Upper lobe of left lung (tissue), 4 donors: ENCODE results near the gene SNHG17.

ENCODE experiments used
- CTCF ChIP-seq, 6 experiments: fragments of 450-650 bp in 4 of 6; fragments of 200-600 bp in 2 of 6; sonication (generic) in 2 of 6; IDR thresholded peaks; one replicate each; pipeline ENCODE4 v1.5.1; 2016 to 2019; ENCODE audit warnings: antibody characterized with exemption in 6 of 6
- EP300 ChIP-seq, 4 donors: sonication (generic); formaldehyde crosslinking; IDR thresholded peaks; one replicate each; pipeline ENCODE4 v1.5.1; 2017; ENCODE audit warnings: antibody characterized with exemption in 4 of 4, control low read depth in 2 of 4
- POLR2A ChIP-seq, 4 donors: fragments of 450-650 bp; IDR thresholded peaks; one replicate each; pipeline ENCODE4 v1.5.1; 2016 to 2017; ENCODE audit warnings: antibody characterized with exemption in 4 of 4, mild to moderate bottlenecking in 2 of 4
- POLR2AphosphoS5 ChIP-seq, 2 donors: sonication (generic); formaldehyde crosslinking; IDR thresholded peaks; one replicate each; pipeline ENCODE4 v1.5.1; 2017; ENCODE audit warnings: antibody characterized with exemption in 2 of 2

- TF ChIP-seq POLR2A (IDR thresholded peaks at IDR 0.05) (peak in 3 of 4 donors; percentile 38 to 77 (median 50)), CTCF (IDR thresholded peaks at IDR 0.05) (peak; percentile 21 to 65 (median 44)), EP300 (IDR thresholded peaks at IDR 0.05) (no peak), POLR2AphosphoS5 (IDR thresholded peaks at IDR 0.05) (peak; percentile 53 to 90)
These were observed 37.6 kb upstream of the SNHG17 start, which contains the start of gene RALGAPB for GRCh38 chr20:38472513-38473366.
